NCI-H226 (cell line): ENCODE measurements around the gene ANXA7.
"Not testable (repeated sequence)": the region's sequence is repeated elsewhere in the genome, so short reads cannot be mapped to it uniquely, and the experiment has no call there.

ENCODE experiments used
- DNase-seq: peaks from one replicate; pipeline ENCODE4 v3.0.0-alpha.2; 2015

Gene ANXA7

GRCh38 chr10:73406846-73407245, 7.0 kb downstream of the ANXA7 start:
- peak; percentile 84 for DNase-seq

DNA sequence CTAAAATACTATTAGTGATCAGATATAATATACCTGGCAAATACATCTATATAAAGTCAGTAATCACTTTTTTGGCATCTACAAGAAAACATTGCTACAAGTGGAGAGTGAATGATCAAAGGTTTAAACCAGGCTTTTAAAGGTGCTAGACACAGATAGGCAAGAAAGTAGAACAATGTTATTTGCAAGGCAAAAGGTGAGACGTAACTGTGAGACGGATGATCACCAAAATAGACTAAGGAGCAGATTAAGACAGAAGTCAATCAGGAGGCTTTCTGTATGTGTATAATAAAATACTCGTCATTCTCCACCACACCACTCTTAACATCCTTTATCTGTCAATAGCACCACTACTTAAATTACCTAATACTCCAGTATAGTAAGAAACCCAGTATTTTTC, 8.3 kb downstream of the ANXA7 start:
- DNase-seq = no peak

GRCh38 chr10:73404690-73405089, 9.2 kb downstream of the ANXA7 start:
- no peak for DNase-seq

GRCh38 chr10:73401636-73402035, 12.2 kb downstream of the ANXA7 start:
- DNase-seq = no peak

DNA sequence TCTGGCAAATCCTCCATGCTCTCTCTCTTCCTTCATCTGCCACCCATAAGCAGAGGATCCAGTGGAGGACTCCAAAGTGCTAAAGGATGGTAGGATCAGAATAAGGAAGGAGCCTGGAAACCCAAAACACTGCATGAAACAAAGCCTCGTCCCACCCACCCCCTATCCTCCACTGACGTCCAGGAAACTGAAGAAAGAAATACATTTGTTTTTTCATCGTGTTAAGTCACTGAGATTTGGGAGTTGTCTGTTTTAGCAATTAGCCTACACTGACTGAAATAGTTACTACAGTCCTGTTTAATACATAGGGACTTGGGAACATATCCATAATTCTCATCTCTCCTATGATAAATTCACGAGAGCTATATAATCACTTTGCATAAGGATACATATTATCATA, 14.8 kb downstream of the ANXA7 start:
- DNase-seq = no peak

DNA sequence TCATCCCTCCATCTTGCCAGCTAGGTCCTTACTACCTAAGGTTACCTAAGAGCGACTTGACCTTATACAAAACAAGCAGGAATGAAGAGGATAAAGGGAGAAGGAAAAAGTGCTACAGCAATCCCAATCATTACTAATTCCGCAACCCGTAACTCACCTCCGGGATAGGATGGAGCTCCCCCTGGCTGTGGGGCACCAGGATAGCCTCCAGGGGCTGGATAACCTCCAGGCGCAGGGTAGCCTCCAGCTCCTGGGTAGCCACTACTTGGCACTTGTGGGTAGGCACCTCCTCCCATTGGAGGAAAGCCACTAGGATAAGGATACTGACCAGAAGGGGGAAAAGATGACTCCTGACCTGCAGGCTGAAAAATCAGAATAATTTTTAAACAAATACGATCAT, 15.8 kb downstream of the ANXA7 start:
- DNase-seq = no peak

- not testable (repeated sequence) for DNase-seq
These were observed 19.5 kb downstream of the ANXA7 start for GRCh38 chr10:73394325-73394724.

- no peak for DNase-seq
These were observed 25.6 kb downstream of the ANXA7 start for GRCh38 chr10:73388228-73388627.

DNA sequence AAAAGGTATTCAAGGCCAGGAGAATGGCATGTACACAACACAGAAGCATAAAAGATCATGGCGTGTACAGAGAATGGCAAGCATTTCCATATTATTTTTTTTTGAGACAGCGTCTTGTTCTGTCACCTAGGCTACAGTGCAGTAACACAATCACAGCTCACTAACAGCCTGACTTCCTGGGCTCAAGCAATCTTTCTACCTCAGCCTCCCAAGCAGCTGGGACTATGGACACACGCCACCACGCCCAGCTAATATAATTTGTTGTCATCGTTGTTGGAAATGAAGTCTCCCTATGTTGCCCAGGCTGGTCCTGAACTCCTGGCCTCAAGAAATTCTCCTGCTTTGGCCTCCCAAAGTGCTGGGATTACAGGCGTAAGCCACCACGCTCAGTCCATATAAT, 27.3 kb downstream of the ANXA7 start:
- no peak for DNase-seq

DNA sequence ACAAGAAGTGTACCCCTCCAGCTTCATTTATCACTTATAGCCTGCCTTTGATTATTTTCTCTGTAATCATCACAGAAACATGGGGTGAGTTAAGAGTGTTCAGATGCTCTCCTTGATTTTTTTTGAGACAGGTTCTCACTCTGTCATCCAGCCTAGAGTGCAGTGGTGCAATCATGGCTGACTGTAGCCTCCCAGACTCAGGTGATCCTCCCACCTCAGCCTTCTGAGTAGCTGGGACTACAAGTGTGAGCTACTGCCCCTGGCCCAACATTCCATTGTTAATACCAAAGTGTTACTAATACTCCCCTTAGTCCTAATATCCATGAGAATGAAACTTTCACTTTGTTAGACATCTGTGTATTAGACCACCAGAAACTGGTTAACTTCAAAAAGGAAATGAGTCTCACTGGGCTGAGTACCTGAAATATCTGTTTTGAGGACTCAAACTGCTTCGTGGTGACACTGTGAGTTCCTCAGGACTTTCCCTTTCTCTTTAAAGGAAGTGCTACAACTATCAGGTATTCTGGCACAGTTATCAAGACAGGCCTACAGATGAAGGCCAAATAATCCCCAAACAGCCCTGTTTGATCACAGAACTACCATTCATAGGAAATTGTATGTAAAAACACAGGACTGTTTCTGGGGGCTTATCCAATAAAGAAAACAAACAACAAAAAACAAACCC, 34.7 kb downstream of the ANXA7 start:
- DNase-seq = no peak

DNA sequence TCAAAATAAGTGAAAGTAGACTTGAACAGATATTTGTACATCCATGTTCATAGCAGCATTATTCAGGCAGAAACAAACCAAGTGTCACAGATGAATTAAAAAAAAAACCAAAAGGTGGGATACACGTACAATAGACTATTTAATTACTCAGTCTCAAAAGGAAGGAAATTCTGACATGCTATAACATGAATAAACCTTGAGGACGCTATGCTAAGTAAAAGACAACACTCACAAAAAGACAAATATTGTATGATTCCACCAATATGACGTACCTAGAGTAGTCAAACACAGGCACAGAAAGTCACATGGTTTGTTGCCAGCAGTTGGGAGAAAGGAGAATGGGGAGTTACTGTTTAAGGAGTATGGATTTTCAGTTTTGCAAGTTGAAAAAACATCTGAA, 37.2 kb downstream of the ANXA7 start:
- DNase-seq = no peak

- no peak for DNase-seq
These were observed 45.6 kb downstream of the ANXA7 start for GRCh38 chr10:73368238-73368637.

GRCh38 chr10:73366381-73367298, 47.2 kb downstream of the ANXA7 start:
- no peak for DNase-seq

- no peak for DNase-seq
These were observed 48.9 kb downstream of the ANXA7 start for GRCh38 chr10:73364964-73365363.

GRCh38 chr10:73359492-73359891, 54.4 kb downstream of the ANXA7 start:
- no peak for DNase-seq

- DNase-seq = peak; percentile 89
These were observed 55.3 kb downstream of the ANXA7 start, which contains the start of gene CFAP70 for GRCh38 chr10:73358331-73359279. Gene CFAP70, minus strand, starts transcription at chr10:73358864. Its CDS starts 4,068 bp downstream, at chr10:73354796.

GRCh38 chr10:73357821-73358220, 56.0 kb downstream of the ANXA7 start:
- DNase-seq = no peak

DNA sequence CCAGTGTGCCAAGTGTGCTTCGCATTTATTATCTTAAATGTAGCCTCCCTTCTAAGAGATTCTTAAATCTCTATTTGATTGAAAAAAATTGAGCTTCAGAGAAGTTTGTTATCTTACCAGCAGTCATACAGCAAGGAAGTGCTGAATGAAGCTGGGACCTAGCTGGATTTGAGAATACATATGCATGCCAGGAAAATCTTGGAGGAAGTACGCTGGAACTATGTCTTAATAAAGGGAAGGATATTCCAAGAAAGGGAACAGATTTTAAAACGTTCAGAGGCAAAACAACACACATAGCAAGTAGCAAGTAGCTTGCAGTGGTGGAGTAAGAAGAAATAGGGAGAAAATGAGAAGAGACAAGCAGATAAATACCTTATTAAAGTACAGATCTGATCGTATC, 56.7 kb downstream of the ANXA7 start:
- no peak for DNase-seq

DNA sequence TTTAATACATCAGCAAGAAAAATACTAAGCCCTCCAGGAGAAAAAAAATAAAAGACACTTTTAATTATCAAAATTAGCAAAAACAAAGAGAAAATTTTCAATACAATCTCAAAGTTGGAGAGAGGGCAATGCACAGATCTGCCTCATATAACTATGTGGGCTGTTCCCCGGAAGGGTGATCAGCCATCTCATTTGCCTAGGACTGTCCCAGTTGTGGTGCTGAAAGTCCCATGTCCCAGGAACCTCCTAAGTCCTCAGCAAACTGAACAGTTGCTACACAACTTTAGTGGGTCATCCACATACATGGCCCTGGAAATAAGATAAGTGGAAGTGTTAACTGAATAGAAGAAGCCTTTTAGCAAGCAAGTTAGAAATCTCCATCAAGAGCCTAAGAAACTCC, 69.6 kb downstream of the ANXA7 start:
- no peak for DNase-seq

DNA sequence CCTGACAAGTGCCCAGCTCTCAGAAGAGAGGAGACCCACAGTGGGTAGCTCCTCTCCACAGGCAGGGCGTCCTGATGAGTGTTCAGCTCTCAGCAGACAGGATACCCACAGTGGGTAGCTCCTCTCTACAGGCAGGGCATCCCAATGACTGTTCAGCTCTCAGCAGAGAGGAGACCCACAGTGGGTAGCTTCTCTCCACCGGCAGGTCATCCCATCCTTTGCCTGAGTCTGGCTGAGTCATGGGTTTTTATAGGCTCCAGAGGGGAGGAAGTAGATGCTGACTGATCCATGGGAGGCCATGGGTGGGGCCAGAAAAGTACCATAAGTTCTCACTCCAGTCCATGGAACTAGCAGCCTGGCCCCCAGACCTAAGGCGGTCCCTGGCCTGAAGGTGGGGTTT, 73.7 kb downstream of the ANXA7 start:
- no peak for DNase-seq

- no peak for DNase-seq
These were observed 74.4 kb downstream of the ANXA7 start for GRCh38 chr10:73339436-73339835.

DNA sequence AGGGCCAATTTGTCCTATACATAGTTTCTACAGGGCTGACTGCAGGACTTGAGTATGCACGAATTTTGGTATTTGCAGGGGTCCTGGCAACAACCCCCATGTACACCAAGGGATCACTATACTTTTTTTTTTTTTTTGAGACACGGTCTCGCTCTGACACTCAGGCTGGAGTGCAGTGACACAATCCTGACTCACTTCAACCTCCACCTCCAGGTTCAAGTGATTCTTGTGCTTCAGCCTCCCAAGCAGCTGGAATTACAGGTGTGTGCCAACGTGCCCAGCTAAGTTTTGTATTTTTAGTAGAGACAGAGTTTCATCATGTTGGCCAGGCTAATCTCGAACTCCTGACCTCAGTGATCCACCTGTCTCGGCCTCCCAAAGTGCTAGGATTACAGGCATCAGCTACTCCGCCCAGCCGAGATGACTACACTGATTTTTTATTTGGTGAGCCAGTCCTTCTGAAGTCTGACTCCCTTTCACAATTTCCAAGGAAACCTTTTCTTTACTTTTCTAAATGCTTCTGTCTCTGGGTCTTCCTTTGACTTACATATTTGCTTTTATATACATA, 75.0 kb downstream of the ANXA7 start:
- DNase-seq = no peak

DNA sequence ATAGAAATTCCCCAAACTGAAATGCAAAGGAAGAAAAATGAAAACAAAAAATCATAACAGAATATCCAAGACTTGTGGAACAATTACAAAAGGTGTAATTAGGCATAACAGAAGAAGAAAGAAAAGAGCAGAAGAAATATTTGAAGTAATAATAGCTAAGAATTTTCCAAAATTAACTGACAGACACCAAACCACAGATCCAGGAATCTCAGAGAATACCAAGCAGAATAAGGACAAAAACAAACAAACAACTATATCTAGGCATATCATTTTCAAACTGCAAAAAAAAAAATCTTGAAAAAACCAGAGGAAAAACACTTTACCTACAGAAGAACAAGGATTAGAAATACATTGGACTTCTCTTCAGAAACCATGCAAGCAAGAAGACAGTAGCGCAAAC, 80.7 kb downstream of the ANXA7 start:
- no peak for DNase-seq
